Thyroid gland (tissue), 4 donors: ENCODE data around the gene MAP3K8.

Source experiments
- CTCF ChIP-seq, 6 experiments: fragments of 200-600 bp in 3 of 6; fragments of 450-650 bp in 3 of 6; sonication (generic) in 3 of 6; IDR thresholded peaks; one replicate each; pipeline ENCODE4 v1.5.1; 2016 to 2019; ENCODE audit warnings: antibody characterized with exemption in 6 of 6, mild to moderate bottlenecking in 2 of 6, inconsistent platforms in 1 of 6, moderate library complexity in 1 of 6
- POLR2A ChIP-seq, 2 donors: fragments of 450-650 bp; IDR thresholded peaks; one replicate each; pipeline ENCODE4 v1.6.1; 2017; ENCODE audit warnings: antibody characterized with exemption in 2 of 2, mild to moderate bottlenecking in 2 of 2, moderate library complexity in 1 of 2

- TF ChIP-seq CTCF (IDR thresholded peaks at IDR 0.05) (no peak), POLR2A (IDR thresholded peaks at IDR 0.05) (no peak)
Observed at GRCh38 chr10:30462513-30462912, 28.5 kb downstream of the MAP3K8 start.
